ENCODE data around the gene CHCHD6. TPM values are rescaled to one million over a fixed set of nuclear protein-coding genes. Genes with fewer than 3 reads are reported as not detected.

The CHCHD6 gene
- total RNA-seq, 1 experiment from 2014 or later = 33.0 TPM

GRCh38 chr3:126714921-126715320 lies 10.9 kb downstream of the CHCHD6 start:
- Histone ChIP-seq H2AFZ (ENCODE audit: low read length) (no peak overlapping the region), H3K79me2 (ENCODE audit: low read length) (peaks cover 72% of the 10 kb centered on the region), H3K4me1 (ENCODE audit: insufficient read depth, low read length) (no peaks in the 10 kb centered on the region), H3K9me2 (replicated peaks; ENCODE audit: low read length) (no peaks in the 10 kb centered on the region), H3K4me2 (ENCODE audit: low read length) (no peak overlapping the region), H3K36me3 (ENCODE audit: low read depth, low read length) (no peaks in the 10 kb centered on the region), H4K20me1 (ENCODE audit: low read length) (peaks cover 5% of the 10 kb centered on the region; the same call in 1 of the 2 replicates), H3K9ac (ENCODE audit: low read length) (no peak overlapping the region), H3K27me3 (ENCODE audit: low read length) (no peaks in the 10 kb centered on the region), H3K9me3 (ENCODE audit: low read length) (no peaks in the 10 kb centered on the region), H3F3A (ENCODE audit: low read length, unreplicated experiment) (no peaks in the 10 kb centered on the region), H3K27ac (ENCODE audit: low read length) (no peak overlapping the region), H3K4me3 (ENCODE audit: low read length) (no peak overlapping the region)
- TF ChIP-seq CTCF (conservative IDR thresholded peaks at IDR 0.05; ENCODE audit: low read depth, low read length) (no peak), EZH2 (IDR thresholded peaks at IDR 0.05; ENCODE audit: low read length, unreplicated experiment) (no peak), EZH2phosphoT487 (IDR thresholded peaks at IDR 0.05; ENCODE audit: borderline replicate concordance, low read length) (no peak)
- ChIA-PET POLR2A (ENCODE audit: unreplicated experiment) (no interaction called here), CTCF (no interaction called here)
- intact Hi-C loops (cut with micrococcal nuclease) = no loop called here
- BruUV-seq (replicated peaks) = no TSS peak
- ATAC-seq (no peak), DNase-seq (no peak)

DNA sequence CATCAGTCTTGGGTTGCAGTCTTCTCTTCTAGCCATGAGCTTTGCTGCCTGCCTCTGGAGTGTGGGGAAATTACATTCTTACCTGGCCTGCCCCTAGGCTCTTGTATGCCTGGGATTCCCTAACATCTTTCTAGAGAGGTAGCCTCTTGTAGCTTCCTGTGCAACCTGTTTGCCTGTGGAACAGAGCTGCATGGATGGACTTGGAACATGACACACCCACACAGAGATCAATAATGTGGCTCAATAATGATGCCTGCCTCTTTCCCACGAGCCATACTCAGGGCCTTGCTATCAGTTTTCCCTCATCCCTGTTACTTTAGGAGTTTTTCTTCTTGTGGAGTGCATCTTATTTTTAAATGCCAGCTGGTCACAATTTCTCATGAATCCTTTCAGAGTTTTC lies 11.4 kb downstream of the CHCHD6 start:
- intact Hi-C loops (cut with micrococcal nuclease) = no loop called here
- no peak overlapping the region for H3K9ac ChIP-seq (ENCODE audit: low read length)
- TF ChIP-seq EZH2phosphoT487 (IDR thresholded peaks at IDR 0.05; ENCODE audit: borderline replicate concordance, low read length) (no peak), EZH2 (IDR thresholded peaks at IDR 0.05; ENCODE audit: low read length, unreplicated experiment) (no peak), CTCF (conservative IDR thresholded peaks at IDR 0.05; ENCODE audit: low read depth, low read length) (no peak)
- no TSS peak for BruUV-seq (replicated peaks)
- no peak for ATAC-seq
- no peak overlapping the region for H3K4me2 ChIP-seq (ENCODE audit: low read length)
- DNase-seq = no peak
- H3K79me2 ChIP-seq (ENCODE audit: low read length) = peaks cover 68% of the 10 kb centered on the region
- no peaks in the 10 kb centered on the region for H3K9me3 ChIP-seq (ENCODE audit: low read length)
- H2AFZ ChIP-seq (ENCODE audit: low read length) = no peak overlapping the region
- H4K20me1 ChIP-seq (ENCODE audit: low read length) = peaks cover 5% of the 10 kb centered on the region; the same call in 1 of the 2 replicates
- H3K27me3 ChIP-seq (ENCODE audit: low read length) = no peaks in the 10 kb centered on the region
- H3K36me3 ChIP-seq (ENCODE audit: low read depth, low read length) = no peaks in the 10 kb centered on the region
- H3K4me1 ChIP-seq (ENCODE audit: insufficient read depth, low read length) = no peaks in the 10 kb centered on the region
- CTCF ChIA-PET = no interaction called here
- POLR2A ChIA-PET (ENCODE audit: unreplicated experiment) = interaction anchor here (0.6 kb wide), 1 partner anchor 8 kb away, joined by 5 read pairs; no protein-coding TSS in a partner anchor
- H3F3A ChIP-seq (ENCODE audit: low read length, unreplicated experiment) = no peaks in the 10 kb centered on the region
- no peak overlapping the region for H3K27ac ChIP-seq (ENCODE audit: low read length)
- H3K4me3 ChIP-seq (ENCODE audit: low read length) = no peak overlapping the region
- no peaks in the 10 kb centered on the region for H3K9me2 ChIP-seq (replicated peaks; ENCODE audit: low read length)

GRCh38 chr3:126716057-126716456 lies 12.0 kb downstream of the CHCHD6 start:
- CTCF ChIA-PET = no interaction called here
- H4K20me1 ChIP-seq (ENCODE audit: low read length) = peaks cover 5% of the 10 kb centered on the region; the same call in 1 of the 2 replicates
- no peak for TF ChIP-seq EZH2phosphoT487 (IDR thresholded peaks at IDR 0.05; ENCODE audit: borderline replicate concordance, low read length)
- TF ChIP-seq CTCF (conservative IDR thresholded peaks at IDR 0.05; ENCODE audit: low read depth, low read length) = no peak
- no peak for TF ChIP-seq EZH2 (IDR thresholded peaks at IDR 0.05; ENCODE audit: low read length, unreplicated experiment)

More at GRCh38 chr3:126716057-126716456, 12.0 kb downstream of the CHCHD6 start:
- H3K27me3 ChIP-seq (ENCODE audit: low read length) = no peaks in the 10 kb centered on the region
- no peak overlapping the region for H3K9ac ChIP-seq (ENCODE audit: low read length)
- no peak overlapping the region for H3K4me2 ChIP-seq (ENCODE audit: low read length)
- POLR2A ChIA-PET (ENCODE audit: unreplicated experiment) = interaction anchor here (0.6 kb wide), 1 partner anchor 9 kb away, joined by 5 read pairs; no protein-coding TSS in a partner anchor
- intact Hi-C loops (cut with micrococcal nuclease) = no loop called here
- no TSS peak for BruUV-seq (replicated peaks)
- H3K9me2 ChIP-seq (replicated peaks; ENCODE audit: low read length) = no peaks in the 10 kb centered on the region
- DNase-seq (no peak), ATAC-seq (no peak)
- no peak overlapping the region for H3K4me3 ChIP-seq (ENCODE audit: low read length)
- no peak overlapping the region for H2AFZ ChIP-seq (ENCODE audit: low read length)
- no peaks in the 10 kb centered on the region for H3K36me3 ChIP-seq (ENCODE audit: low read depth, low read length)
- H3F3A ChIP-seq (ENCODE audit: low read length, unreplicated experiment) = no peaks in the 10 kb centered on the region
- peaks cover 68% of the 10 kb centered on the region for H3K79me2 ChIP-seq (ENCODE audit: low read length)
- H3K9me3 ChIP-seq (ENCODE audit: low read length) = no peaks in the 10 kb centered on the region
- no peaks in the 10 kb centered on the region for H3K4me1 ChIP-seq (ENCODE audit: insufficient read depth, low read length)
- H3K27ac ChIP-seq (ENCODE audit: low read length) = no peak overlapping the region

All from PC-3 (cell line).